Muscle of leg (tissue), 11 donors: ENCODE data around the gene COL23A1. TPM values are rescaled to one million over a fixed set of nuclear protein-coding genes. Genes with fewer than 3 reads are reported as not detected.

Experiments used
- DNase-seq: peaks from one replicate; pipeline ENCODE4 v3.0.0; 2013
- H3K27ac ChIP-seq: one replicate; pipeline ENCODE4 v1.5.1; 2013; ENCODE audit warnings: mild to moderate bottlenecking, low read length, control low read depth
- H3K27me3 ChIP-seq: one replicate; pipeline ENCODE4 v1.6.1; 2013; ENCODE audit warnings: low read length; ENCODE audit not compliant: control insufficient read depth, insufficient read depth
- H3K36me3 ChIP-seq: one replicate; pipeline ENCODE4 v1.6.1; 2013; ENCODE audit warnings: low read length; ENCODE audit not compliant: control insufficient read depth, insufficient read depth
- H3K4me1 ChIP-seq: one replicate; pipeline ENCODE4 v1.6.1; 2013; ENCODE audit warnings: low read length; ENCODE audit not compliant: control insufficient read depth, insufficient read depth
- H3K4me3 ChIP-seq: one replicate; pipeline ENCODE4 v1.5.1; 2013; ENCODE audit warnings: low read length, control low read depth
- H3K9me3 ChIP-seq: replicated peaks from 2 replicates; pipeline ENCODE4 v1.6.1; 2013; ENCODE audit warnings: low read depth, low read length; ENCODE audit not compliant: control insufficient read depth
- WGBS: methylation state at CpG from one replicate; pipeline ENCODE4 v1.1.5; 2013; ENCODE audit warnings: missing lambda C conversion rate; ENCODE audit not compliant: insufficient coverage; 5-methylcytosine and 5-hydroxymethylcytosine counted together
- polyA plus RNA-seq, 8 donors: library from polyadenylated mRNA; unstranded; fragments of 120-200 nt; gene quantifications; one replicate each; pipeline versions ENCODE4 v1.2.1 to v1.2.3, GENCODE V29; 2013; ENCODE audit warnings: inconsistent platforms in 1 of 8, low replicate concordance in 1 of 8; ENCODE audit not compliant: insufficient read length in 8 of 8, insufficient read depth in 1 of 8
- total RNA-seq: library from RNA; stranded (reverse); fragments of 120-200 nt; gene quantifications from one replicate; pipeline ENCODE4 v1.2.4, GENCODE V29; 2013

The COL23A1 gene
- total and polyA plus RNA-seq, 9 donors: 1.3 to 5.1 (median 3.0) TPM

GRCh38 chr5:178419196-178419595 is 171.0 kb downstream of the COL23A1 start:
- Histone ChIP-seq H3K36me3 (no peaks in the 10 kb centered on the region), H3K27me3 (peaks cover 17% of the 10 kb centered on the region), H3K4me3 (no peak overlapping the region), H3K27ac (no peak overlapping the region), H3K4me1 (peaks cover 3% of the 10 kb centered on the region), H3K9me3 (no peaks in the 10 kb centered on the region)
- WGBS: 95% methylated on average over 5 of the region's 9 CpGs
- DNase-seq: no peak

- 63% methylated on average over 5 of the region's 7 CpGs for WGBS
These were observed 171.7 kb downstream of the COL23A1 start for GRCh38 chr5:178418471-178419010.

GRCh38 chr5:178418031-178418430 is 172.2 kb downstream of the COL23A1 start:
- no peaks in the 10 kb centered on the region for H3K36me3 ChIP-seq
- no peaks in the 10 kb centered on the region for H3K9me3 ChIP-seq
- H3K27ac ChIP-seq: no peak overlapping the region
- no peak for DNase-seq
- H3K27me3 ChIP-seq: peaks cover 21% of the 10 kb centered on the region
- no peaks in the 10 kb centered on the region for H3K4me1 ChIP-seq
- 86% methylated on average over 2 of the region's 2 CpGs for WGBS
- no peak overlapping the region for H3K4me3 ChIP-seq

More at GRCh38 chr5:178418471-178419010, 171.7 kb downstream of the COL23A1 start:
- Histone ChIP-seq H3K27me3 (peaks cover 21% of the 10 kb centered on the region), H3K4me3 (no peak overlapping the region), H3K36me3 (no peaks in the 10 kb centered on the region), H3K4me1 (no peaks in the 10 kb centered on the region), H3K9me3 (no peaks in the 10 kb centered on the region), H3K27ac (no peak overlapping the region)
- DNase-seq: no peak

DNA sequence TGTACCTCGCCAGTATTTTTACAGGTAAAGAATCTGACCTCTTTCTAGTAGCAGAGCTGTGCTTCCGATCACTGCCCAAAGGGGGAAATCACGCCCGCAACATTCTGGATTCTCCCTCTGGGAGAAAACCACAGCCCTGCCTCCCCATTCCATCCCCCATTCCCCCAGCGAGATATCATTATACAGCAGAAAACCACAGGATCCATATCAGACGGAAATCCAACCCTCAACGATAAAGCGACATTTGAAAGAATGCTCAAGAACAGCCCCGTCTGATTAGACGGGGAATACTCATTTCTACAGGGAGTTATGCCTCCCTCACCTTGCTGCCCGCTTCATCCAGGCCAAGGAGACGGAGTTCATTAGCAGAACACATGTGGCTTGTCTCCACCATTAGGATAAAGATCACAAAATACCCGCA is 172.8 kb downstream of the COL23A1 start:
- Histone ChIP-seq H3K27ac (no peak overlapping the region), H3K4me1 (no peaks in the 10 kb centered on the region), H3K36me3 (no peaks in the 10 kb centered on the region), H3K27me3 (peaks cover 21% of the 10 kb centered on the region), H3K4me3 (no peak overlapping the region), H3K9me3 (no peaks in the 10 kb centered on the region)
- 57% methylated on average over 10 of the region's 13 CpGs for WGBS
- no peak for DNase-seq

- WGBS: 70% methylated on average over 5 of the region's 6 CpGs
- no peak for DNase-seq
- Histone ChIP-seq H3K36me3 (no peaks in the 10 kb centered on the region), H3K27me3 (peaks cover 21% of the 10 kb centered on the region), H3K27ac (no peak overlapping the region), H3K4me3 (no peak overlapping the region), H3K9me3 (no peaks in the 10 kb centered on the region), H3K4me1 (no peaks in the 10 kb centered on the region)
These were observed 173.3 kb downstream of the COL23A1 start for GRCh38 chr5:178416919-178417318.

DNA sequence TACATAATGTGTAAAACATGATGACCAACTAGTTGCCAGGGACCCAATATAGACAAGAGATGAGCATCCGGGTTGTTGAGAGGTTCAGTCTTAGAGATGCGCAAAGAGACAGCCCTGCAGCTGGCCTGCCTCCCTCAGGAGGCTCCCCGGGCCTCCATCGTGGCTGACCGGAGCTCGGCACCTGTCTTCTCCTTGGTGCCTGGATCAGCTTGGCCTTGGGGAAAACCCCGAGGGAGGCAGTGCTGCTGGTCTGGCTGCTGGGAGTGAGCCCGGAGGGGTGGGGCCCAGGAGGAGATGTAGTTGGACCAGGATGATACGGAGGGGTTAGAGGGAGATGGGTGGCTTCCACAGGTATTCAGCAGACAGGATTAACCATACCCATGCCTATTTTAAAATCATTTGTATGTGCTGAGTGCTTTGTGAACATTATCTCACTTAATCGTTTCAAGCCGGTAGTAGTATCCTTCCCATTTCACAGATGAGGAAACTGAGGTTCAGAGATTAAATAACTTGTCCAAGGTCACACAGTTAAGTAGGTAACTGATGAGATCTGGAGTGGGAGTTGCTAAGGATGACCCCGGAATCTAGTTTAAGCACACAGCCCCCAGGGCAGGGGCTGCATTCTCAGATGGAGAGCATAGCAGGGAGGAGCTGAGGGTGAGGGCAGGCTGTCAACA is 173.8 kb downstream of the COL23A1 start:
- no peak for DNase-seq
- Histone ChIP-seq H3K36me3 (no peaks in the 10 kb centered on the region), H3K27ac (no peak overlapping the region), H3K27me3 (peaks cover 21% of the 10 kb centered on the region), H3K4me1 (no peaks in the 10 kb centered on the region), H3K9me3 (no peaks in the 10 kb centered on the region), H3K4me3 (no peak overlapping the region)
- WGBS: 73% methylated on average over 8 of the region's 12 CpGs

DNA sequence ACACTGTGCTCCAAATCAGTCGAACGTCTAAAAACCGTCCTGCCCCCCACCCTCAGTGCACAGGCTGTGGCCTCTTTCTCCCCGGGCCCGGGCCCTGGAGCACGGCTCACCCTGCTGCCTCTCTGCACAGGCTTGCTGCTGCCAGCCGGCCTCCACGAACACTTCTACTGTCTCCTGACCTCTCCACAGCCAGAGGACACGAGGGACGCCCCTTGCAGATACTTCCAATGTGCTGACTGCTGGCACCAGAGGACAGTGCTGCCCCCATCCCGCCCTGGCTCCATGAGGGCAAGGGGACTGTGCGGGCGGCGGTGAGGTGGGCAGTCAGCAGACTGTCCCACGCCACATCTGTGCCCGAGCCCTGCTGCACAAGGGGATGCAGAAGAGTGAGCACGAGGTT is 174.8 kb downstream of the COL23A1 start:
- H3K4me1 ChIP-seq: no peaks in the 10 kb centered on the region
- peaks cover 21% of the 10 kb centered on the region for H3K27me3 ChIP-seq
- no peak overlapping the region for H3K27ac ChIP-seq
- WGBS: 72% methylated on average over 16 of the region's 17 CpGs
- no peaks in the 10 kb centered on the region for H3K9me3 ChIP-seq
- H3K4me3 ChIP-seq: no peak overlapping the region
- H3K36me3 ChIP-seq: no peaks in the 10 kb centered on the region
- no peak for DNase-seq

DNA sequence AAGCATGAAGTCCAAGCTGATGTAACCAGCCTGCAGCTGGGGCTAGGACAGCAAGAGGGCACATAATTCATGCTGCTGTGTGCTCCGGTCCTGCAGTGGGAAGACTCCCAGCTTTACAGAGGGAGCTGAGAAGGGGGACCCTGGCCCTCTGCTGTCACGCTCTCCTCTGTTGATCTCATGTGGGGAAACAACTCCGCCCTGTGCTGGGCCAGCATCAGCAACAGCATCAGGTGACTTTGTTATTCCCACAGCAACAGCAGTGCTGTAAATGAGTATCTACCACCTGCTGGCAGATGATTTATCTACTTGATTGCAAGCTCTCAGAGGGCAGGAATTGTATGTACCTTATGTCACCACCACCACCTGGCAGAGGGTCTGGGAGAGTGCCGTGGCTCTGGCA is 176.2 kb downstream of the COL23A1 start:
- H3K27ac ChIP-seq: no peak overlapping the region
- no peaks in the 10 kb centered on the region for H3K36me3 ChIP-seq
- H3K9me3 ChIP-seq: no peaks in the 10 kb centered on the region
- WGBS: no CpG with 5 or more reads among the region's 4 CpGs
- H3K4me3 ChIP-seq: no peak overlapping the region
- no peak for DNase-seq
- H3K27me3 ChIP-seq: peaks cover 20% of the 10 kb centered on the region
- no peaks in the 10 kb centered on the region for H3K4me1 ChIP-seq

- peaks cover 5% of the 10 kb centered on the region for H3K9me3 ChIP-seq
- H3K27ac ChIP-seq: no peak overlapping the region
- H3K4me3 ChIP-seq: no peak overlapping the region
- H3K27me3 ChIP-seq: peaks cover 8% of the 10 kb centered on the region
- no peak for DNase-seq
- no CpG with 5 or more reads among the region's 2 CpGs for WGBS
- no peaks in the 10 kb centered on the region for H3K4me1 ChIP-seq
- no peaks in the 10 kb centered on the region for H3K36me3 ChIP-seq
These were observed 179.1 kb downstream of the COL23A1 start for GRCh38 chr5:178411083-178411482.

DNA sequence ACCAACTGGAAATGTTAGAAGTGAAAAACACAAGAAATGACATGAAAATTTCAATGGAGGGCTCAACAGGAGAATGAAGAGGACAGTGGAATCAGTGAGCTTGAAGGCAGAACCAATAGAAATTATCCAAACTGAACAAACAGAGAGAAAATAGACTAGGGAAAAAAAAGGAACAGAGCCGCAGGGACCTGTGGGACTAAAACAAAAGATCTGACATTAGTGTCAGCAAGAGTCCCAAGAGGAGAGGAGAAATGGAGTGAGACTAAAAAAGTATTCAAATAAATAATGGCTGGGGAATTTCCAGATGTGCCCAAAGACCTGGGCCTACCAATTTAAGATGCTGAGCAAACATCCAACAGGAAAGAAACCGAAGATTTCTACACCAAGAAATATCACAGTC is 182.5 kb downstream of the COL23A1 start:
- no peak overlapping the region for H3K27ac ChIP-seq
- H3K27me3 ChIP-seq: peaks cover 2% of the 10 kb centered on the region
- WGBS: 60% methylated on average over 1 of the region's 2 CpGs
- H3K9me3 ChIP-seq: peaks cover 5% of the 10 kb centered on the region
- DNase-seq: no peak
- H3K36me3 ChIP-seq: no peaks in the 10 kb centered on the region
- H3K4me3 ChIP-seq: no peak overlapping the region
- no peaks in the 10 kb centered on the region for H3K4me1 ChIP-seq
